ENCODE data around the gene NME9. TPM values are rescaled to one million over a fixed set of nuclear protein-coding genes. Genes with fewer than 3 reads are reported as not detected.

The NME9 gene
- total RNA-seq, 2 donors from 2014 or later = 0.40 to 1.3 TPM

DNA sequence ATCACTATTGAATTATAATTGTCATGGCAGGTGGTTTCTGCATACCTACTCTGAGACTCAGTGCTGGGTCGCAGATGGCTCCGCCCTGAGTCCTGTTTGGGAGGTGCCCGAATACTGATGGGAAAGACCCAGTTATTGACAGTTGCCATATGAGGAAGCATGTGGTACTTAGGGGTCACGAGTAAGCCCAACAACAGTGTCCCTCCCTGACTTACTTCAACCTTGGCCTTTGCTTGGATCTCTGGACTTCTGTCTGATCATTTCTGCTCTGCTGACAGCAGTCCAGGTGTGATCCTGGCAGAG, 35.6 kb upstream of the NME9 start:
- Mint-ChIP-seq H3K27ac (no peak overlapping the region), H3K4me3 (no peak overlapping the region), H3K9me3 (no peaks in the 10 kb centered on the region), H3K4me1 (no peaks in the 10 kb centered on the region), H3K36me3 (ENCODE audit: low read depth) (no peaks in the 10 kb centered on the region), H3K27me3 (ENCODE audit: insufficient read depth) (no peaks in the 10 kb centered on the region)
- Histone ChIP-seq H3K9ac (ENCODE audit: extremely low read depth, low read length, poor library complexity, severe bottlenecking) (no peak overlapping the region), H3K9me3 (ENCODE audit: control insufficient read depth, low read length) (no peaks in the 10 kb centered on the region), H3K36me3 (ENCODE audit: control insufficient read depth, insufficient read depth, low read length) (no peaks in the 10 kb centered on the region), H3K4me3 (ENCODE audit: low read length) (no peak overlapping the region), H3K27ac (ENCODE audit: low read depth, low read length) (no peak overlapping the region), H3K27me3 (ENCODE audit: control insufficient read depth, insufficient read depth, low read length, poor library complexity, severe bottlenecking) (no peaks in the 10 kb centered on the region), H3K4me1 (ENCODE audit: control insufficient read depth, insufficient read depth, low read length) (no peaks in the 10 kb centered on the region)
- DNase-seq = no peak
- TF ChIP-seq, protein P1, sequence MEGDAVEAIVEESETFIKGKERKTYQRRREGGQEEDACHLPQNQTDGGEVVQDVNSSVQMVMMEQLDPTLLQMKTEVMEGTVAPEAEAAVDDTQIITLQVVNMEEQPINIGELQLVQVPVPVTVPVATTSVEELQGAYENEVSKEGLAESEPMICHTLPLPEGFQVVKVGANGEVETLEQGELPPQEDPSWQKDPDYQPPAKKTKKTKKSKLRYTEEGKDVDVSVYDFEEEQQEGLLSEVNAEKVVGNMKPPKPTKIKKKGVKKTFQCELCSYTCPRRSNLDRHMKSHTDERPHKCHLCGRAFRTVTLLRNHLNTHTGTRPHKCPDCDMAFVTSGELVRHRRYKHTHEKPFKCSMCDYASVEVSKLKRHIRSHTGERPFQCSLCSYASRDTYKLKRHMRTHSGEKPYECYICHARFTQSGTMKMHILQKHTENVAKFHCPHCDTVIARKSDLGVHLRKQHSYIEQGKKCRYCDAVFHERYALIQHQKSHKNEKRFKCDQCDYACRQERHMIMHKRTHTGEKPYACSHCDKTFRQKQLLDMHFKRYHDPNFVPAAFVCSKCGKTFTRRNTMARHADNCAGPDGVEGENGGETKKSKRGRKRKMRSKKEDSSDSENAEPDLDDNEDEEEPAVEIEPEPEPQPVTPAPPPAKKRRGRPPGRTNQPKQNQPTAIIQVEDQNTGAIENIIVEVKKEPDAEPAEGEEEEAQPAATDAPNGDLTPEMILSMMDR (conservative IDR thresholded peaks at IDR 0.05) = no peak
- WGBS, 2 experiments (ENCODE audit: insufficient coverage in 1 of 2, insufficient read length in 1 of 2) = 89 to 93% methylated on average over 2 to 4 of the region's 4 CpGs

- H3K9me3 Mint-ChIP-seq = no peaks in the 10 kb centered on the region
- WGBS, 2 experiments (ENCODE audit: insufficient coverage in 1 of 2, insufficient read length in 1 of 2) = 87 to 100% methylated on average over 3 to 6 of the region's 6 CpGs
- peaks cover 1% of the 10 kb centered on the region for H3K4me1 Mint-ChIP-seq
Observed at GRCh38 chr3:138364356-138365252, 35.0 kb upstream of the NME9 start.

DNA sequence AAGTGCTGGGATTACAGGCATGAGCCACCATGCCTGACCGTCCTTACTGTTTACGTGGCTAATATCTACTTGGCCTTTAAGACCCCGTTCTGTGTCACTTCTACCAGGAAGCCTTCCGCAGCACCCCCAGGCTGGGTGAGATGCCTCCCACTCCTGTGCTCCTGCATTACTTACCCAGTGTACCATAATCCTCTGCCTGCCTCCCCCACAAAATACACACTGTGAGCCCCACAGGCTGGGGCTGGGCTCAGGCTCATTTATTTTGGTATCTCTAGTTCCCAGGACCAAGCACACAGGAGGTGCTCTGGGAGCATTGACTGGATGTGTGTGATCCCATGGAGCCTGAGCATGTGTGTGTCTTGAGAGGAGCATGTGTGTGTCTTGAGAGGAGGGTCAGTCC, 33.7 kb upstream of the NME9 start:
- Mint-ChIP-seq H3K4me3 (no peak overlapping the region), H3K9me3 (no peaks in the 10 kb centered on the region), H3K27me3 (ENCODE audit: insufficient read depth) (no peaks in the 10 kb centered on the region), H3K36me3 (ENCODE audit: low read depth) (no peaks in the 10 kb centered on the region), H3K27ac (no peak overlapping the region), H3K4me1 (peaks cover 2% of the 10 kb centered on the region)
- TF ChIP-seq, protein P1 (conservative IDR thresholded peaks at IDR 0.05) = no peak
- no peaks in the 10 kb centered on the region for H3K4me1 ChIP-seq (ENCODE audit: control insufficient read depth, insufficient read depth, low read length)
- no peak overlapping the region for H3K27ac ChIP-seq (ENCODE audit: low read depth, low read length)
- H3K36me3 ChIP-seq (ENCODE audit: control insufficient read depth, insufficient read depth, low read length) = no peaks in the 10 kb centered on the region
- no peak for DNase-seq
- H3K4me3 ChIP-seq (ENCODE audit: low read length) = no peak overlapping the region
- 93% methylated on average over 3 to 4 of the region's 4 CpGs for WGBS, 2 experiments (ENCODE audit: insufficient coverage in 1 of 2, insufficient read length in 1 of 2)
- H3K27me3 ChIP-seq (ENCODE audit: control insufficient read depth, insufficient read depth, low read length, poor library complexity, severe bottlenecking) = no peaks in the 10 kb centered on the region
- H3K9me3 ChIP-seq (ENCODE audit: control insufficient read depth, low read length) = no peaks in the 10 kb centered on the region
- H3K9ac ChIP-seq (ENCODE audit: extremely low read depth, low read length, poor library complexity, severe bottlenecking) = no peak overlapping the region

More at GRCh38 chr3:138364356-138365252, 35.0 kb upstream of the NME9 start:
- no peak overlapping the region for H3K27ac Mint-ChIP-seq
- no peak overlapping the region for H3K9ac ChIP-seq (ENCODE audit: extremely low read depth, low read length, poor library complexity, severe bottlenecking)
- H3K27ac ChIP-seq (ENCODE audit: low read depth, low read length) = no peak overlapping the region
- no peaks in the 10 kb centered on the region for H3K9me3 ChIP-seq (ENCODE audit: control insufficient read depth, low read length)
- no peaks in the 10 kb centered on the region for H3K27me3 Mint-ChIP-seq (ENCODE audit: insufficient read depth)
- no peaks in the 10 kb centered on the region for H3K4me1 ChIP-seq (ENCODE audit: control insufficient read depth, insufficient read depth, low read length)
- no peak overlapping the region for H3K4me3 Mint-ChIP-seq
- no peak overlapping the region for H3K4me3 ChIP-seq (ENCODE audit: low read length)
- H3K27me3 ChIP-seq (ENCODE audit: control insufficient read depth, insufficient read depth, low read length, poor library complexity, severe bottlenecking) = no peaks in the 10 kb centered on the region
- no peaks in the 10 kb centered on the region for H3K36me3 ChIP-seq (ENCODE audit: control insufficient read depth, insufficient read depth, low read length)
- no peaks in the 10 kb centered on the region for H3K36me3 Mint-ChIP-seq (ENCODE audit: low read depth)
- DNase-seq = no peak
- TF ChIP-seq, protein P1 (conservative IDR thresholded peaks at IDR 0.05) = no peak

Measured in endodermal cell (in vitro differentiated cells).